ENCODE results near the gene AMIGO1.

GRCh38 chr1:109482791-109483671 lies 26.5 kb downstream of the AMIGO1 start:
- TF ChIP-seq POU2F2 (IDR thresholded peaks at IDR 0.05; ENCODE audit: low read depth, low read length): no peak
- TF ChIP-seq POLR2AphosphoS5 (IDR thresholded peaks at IDR 0.05; ENCODE audit: low read depth, low read length): no peak
- no peak for TF ChIP-seq TAF1 (IDR thresholded peaks at IDR 0.05; ENCODE audit: low read depth, low read length)
- TF ChIP-seq POLR2A (IDR thresholded peaks at IDR 0.05; ENCODE audit: low read depth, low read length): no peak
- no peak for TF ChIP-seq SPI1 (IDR thresholded peaks at IDR 0.05; ENCODE audit: low read depth, low read length)

All from GM12891 (cell line).